NCI-H1417 treated with DMSO at 0.1 percent for 48 hours (cell line): ENCODE data around the gene C10orf95.
"Not testable (repeated sequence)": the region's sequence is repeated elsewhere in the genome, so short reads cannot be mapped to it uniquely, and the experiment has no call there.

Experiments used
- DNase-seq: peaks from one replicate; lab custom pipeline; 2025; lab: John Stamatoyannopoulos, UW

C10orf95 gene, protein sequence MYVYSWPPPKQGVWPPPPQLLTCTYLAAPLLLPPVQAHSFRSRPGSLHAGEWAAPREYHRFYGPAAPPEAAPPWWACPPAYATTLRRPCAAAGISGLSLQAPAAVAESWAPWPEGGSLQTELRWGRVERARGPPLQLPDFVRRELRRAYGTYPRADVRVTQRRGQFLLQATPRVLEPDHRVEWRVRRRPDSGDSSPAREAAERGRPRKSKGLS

DNA sequence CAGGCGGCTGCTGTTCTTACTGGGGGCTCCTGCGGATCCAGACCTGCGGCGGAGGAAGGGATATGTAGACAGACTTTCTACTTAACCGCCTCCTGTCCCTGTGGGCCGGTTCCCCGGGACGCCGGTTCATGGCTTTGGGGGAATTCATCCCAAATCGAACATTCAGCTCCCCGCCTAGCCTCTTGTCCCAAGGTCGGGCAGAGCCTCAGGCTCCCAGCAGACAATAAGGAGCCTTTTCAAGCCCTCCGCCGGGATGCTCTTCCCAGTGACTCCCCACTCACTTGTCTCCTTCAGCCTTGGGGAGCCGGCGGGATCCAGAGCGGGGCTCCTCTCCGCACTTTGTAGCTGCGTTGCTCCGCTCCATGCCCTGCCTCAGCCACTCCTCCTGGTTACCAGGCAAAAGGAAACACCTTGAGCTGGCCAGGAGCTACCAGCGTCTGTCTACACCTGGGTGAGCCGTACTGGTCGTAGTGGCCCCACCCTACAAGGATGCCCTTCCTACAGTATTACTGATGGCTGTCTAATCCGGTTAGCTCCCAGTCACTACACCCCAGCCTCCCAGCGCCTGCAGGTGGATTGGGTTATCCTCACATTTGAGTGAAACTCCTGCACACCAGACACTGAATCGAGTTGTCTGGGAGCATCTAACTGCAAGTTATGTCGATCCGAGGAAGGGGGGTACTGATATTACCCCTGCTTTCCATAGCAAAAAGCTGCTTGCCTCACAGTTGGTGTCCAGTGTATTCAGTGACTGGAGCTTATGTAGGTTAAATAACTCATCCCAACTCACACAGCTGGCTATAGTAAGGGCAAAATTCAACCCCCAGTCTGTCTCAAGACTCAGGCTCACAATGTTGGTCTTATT, at the start of gene C10orf95:
C10orf95 (minus strand) TSS at position 439 of the 865 bp plus-strand sequence. CDS start 450 bp downstream, outside the sequence.
- no peak for DNase-seq

DNA sequence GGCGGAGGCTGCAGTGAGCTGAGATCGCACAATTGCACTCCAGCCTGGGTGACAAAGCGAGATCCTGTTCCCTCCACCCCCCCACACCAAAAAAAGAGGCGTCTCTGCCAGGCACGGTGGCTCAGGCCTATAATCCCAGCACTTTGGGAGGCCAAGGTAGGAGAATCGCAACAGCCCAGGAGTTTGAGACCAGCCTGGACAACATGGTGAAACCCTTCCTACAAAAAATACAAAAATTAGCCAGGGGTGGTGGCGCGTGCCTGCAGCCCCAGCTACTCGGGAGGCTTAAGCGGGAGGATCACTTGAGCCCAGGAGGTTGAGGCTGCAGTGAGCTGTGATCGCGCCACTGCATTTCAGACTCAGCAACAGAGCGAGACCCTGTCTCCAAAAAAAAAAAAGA, 49.3 kb upstream of the C10orf95 start:
- not testable (repeated sequence) for DNase-seq

GRCh38 chr10:102499356-102499755, 48.0 kb upstream of the C10orf95 start:
- DNase-seq = no peak

GRCh38 chr10:102497545-102497944, 46.2 kb upstream of the C10orf95 start:
- DNase-seq = no peak

GRCh38 chr10:102493771-102494170, 42.4 kb upstream of the C10orf95 start:
- no peak for DNase-seq

- DNase-seq = no peak
These were observed 41.6 kb upstream of the C10orf95 start for GRCh38 chr10:102492983-102493382.

- no peak for DNase-seq
These were observed 41.1 kb upstream of the C10orf95 start for GRCh38 chr10:102492344-102492939.

DNA sequence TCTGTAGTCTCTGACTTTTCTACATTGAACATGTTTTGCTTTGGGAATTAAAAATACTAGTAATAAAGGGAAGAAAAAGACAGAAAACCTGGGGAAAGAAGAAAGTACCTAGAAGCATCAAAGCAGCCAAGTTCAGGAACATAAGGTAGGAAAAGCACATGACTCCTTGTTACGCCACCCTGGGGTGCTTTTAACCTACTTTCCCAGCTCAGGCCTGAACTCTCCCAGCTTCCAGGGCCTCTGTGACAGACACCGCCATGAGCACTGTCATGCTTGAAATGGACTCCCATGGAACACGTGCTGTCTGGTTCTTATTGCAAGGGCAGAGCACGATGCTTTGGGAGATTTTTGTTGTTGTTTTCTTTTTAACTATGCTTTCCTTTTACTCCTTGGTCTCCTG, 39.8 kb upstream of the C10orf95 start:
- DNase-seq = no peak

GRCh38 chr10:102485093-102485784, 33.9 kb upstream of the C10orf95 start:
- no peak for DNase-seq

DNA sequence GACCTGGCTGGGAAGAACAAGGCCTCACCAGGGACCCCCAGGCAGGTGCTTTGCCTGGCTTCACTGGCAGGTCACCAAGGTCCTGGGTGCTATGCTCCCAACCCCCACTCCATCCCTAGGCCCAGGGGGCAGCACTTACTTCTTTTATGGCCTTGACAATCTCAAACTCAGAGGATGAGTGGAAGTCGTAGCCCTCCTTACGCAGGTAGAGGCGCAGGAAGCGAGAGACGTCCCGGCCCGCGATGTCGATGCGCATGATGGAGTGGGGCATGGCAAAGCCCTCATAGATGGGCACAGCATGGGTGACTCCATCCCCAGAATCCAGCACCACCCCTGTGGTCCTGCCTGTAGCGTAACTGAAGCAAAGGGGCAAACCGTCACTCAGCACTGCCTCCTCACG, 32.7 kb upstream of the C10orf95 start:
- no peak for DNase-seq

- DNase-seq = no peak
These were observed 29.1 kb upstream of the C10orf95 start for GRCh38 chr10:102480396-102480795.

DNA sequence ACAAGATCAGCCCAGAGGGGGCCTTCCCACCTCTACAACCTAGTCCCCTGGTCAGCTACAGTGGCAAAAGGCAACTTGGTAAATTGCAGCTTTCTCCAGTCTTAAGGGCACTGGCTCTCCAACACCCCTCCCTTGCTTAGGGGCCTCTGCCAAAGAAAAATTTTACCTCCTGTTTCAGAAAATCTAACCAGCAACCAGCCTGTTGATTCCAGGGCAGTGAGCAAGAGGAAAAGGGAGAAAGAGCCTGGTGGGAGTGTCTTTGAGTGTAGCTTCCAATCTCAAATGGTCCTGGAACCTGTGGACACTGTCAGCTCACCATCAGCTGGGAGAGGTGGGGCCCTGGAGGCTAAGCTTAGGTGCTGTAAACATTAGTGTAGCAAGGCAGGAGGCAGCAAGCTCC, 28.3 kb upstream of the C10orf95 start:
- DNase-seq = no peak

DNA sequence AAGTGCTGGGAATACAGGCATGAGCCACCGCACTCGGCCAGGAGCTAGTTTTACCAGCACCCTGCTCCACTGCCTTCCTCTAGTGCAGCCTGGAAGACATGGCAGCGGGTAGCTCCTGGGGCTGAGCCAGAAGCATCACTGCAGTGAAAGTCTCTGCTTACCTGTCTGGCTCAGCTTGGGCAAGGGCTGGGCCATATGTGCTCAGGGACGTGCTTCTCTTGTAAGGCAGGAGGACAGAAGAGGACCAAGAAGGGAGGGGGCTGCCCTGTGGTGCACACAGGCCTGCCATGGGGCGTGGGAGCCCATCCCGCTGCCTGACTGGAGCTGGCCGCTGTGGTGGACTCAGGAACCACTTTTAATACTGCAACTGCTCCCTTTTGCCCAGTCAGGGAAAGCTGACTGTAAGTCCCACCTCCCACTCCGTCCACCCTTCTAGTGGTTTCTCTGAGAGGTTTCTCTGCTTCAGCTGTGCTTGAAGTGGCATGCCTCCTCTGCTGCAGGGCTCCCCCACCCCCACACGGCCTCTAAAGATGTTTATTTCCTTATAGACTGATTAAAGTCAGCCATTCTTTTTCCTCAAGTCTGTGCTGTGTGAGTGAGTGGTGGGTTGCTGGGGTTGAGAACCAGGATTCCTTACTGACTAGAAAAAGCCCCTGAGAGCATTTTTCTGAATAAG, 25.3 kb upstream of the C10orf95 start:
- no peak for DNase-seq

- DNase-seq = no peak
These were observed 24.2 kb upstream of the C10orf95 start for GRCh38 chr10:102475451-102476040.

DNA sequence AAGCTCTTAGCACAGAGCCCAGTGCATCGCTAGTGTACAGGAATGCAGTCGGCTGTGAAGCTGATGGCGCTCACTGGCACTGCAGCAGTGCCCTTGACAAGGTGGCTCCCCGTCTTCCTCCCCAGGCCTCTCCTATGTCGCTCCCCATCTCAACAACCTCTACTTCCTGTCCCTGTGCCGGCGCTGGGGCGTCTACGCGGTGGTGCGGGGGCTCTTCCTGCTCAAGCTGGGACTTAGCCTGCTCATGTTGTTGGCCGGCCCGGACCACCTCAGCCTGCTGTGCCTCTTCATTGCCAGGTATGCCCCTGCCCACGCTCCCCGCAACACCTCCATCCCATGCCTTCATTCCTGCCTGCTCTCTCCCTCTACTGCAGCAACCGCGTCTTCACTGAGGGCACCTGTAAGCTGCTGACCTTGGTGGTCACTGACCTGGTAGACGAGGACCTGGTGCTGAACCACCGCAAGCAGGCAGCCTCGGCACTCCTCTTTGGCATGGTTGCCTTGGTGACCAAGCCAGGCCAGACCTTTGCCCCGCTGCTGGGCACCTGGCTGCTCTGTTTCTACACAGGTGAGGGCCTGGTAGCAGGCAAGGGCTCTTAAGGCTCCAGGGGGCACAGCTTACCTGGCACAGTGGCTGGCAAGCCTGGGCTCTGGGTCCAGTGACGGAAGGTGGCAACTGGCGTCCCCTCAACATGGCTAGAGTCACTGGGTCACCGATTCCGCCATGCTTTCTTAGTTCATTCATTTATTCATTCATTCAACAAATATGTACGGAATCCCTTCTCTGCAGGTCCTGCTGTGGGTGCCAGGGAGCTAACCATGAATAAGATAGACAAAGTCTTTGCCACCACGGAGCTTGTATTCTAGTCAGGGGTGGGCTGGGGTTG, 22.3 kb upstream of the C10orf95 start:
- DNase-seq = no peak

DNA sequence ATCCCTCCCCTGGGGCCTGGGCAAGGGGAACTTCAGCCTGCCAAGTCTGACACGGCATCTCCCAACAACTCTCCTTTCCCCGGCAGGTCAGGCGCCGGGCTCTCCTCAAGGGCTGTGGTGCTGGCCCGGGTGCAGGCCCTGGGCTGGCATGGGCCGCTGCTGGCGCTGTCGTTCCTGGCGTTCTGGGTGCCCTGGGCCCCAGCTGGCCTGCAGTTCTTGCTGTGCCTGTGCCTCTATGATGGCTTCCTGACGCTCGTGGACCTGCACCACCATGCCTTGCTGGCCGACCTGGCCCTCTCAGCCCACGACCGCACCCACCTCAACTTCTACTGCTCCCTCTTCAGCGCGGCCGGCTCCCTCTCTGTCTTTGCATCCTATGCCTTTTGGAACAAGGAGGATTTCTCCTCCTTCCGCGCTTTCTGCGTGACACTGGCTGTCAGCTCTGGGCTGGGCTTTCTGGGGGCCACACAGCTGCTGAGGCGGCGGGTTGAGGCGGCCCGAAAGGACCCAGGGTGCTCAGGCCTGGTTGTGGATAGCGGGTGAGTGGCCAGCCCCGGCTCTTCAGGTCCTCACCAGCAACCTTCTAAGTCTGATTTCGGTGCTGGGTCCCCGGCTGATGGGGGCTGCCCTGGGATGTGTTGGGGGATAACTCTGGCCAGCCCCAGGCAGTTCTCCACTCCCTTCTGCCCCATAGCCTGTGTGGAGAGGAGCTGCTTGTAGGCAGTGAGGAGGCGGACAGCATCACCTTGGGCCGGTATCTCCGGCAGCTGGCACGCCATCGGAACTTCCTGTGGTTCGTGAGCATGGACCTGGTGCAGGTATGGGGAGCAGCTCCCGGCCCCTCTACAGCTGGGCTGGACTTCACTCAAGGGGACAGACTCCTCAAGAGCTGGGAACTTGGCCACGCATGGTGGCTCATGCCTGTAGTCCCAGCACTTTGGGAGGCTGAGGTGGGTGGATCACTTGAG, 19.5 kb upstream of the C10orf95 start:
- no peak for DNase-seq

DNA sequence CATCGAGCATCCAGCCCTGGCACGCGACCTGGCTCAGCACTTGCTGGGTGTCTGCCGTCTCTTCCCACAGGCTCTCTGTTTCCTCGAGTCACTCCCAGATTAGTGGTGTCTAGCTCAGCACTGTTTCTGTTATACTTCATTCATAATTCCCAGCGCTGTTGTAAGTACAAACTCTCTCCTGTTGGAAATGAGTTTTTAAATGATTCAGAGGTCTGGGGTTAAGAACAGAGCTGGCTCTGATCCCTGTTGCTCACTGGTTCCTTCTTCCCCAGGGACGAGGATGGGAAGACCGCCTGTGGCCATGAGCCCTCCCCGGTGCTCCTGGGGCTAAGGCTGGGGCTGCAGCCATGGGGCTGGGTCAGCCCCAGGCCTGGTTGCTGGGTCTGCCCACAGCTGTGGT, 17.3 kb upstream of the C10orf95 start:
- DNase-seq = no peak

DNA sequence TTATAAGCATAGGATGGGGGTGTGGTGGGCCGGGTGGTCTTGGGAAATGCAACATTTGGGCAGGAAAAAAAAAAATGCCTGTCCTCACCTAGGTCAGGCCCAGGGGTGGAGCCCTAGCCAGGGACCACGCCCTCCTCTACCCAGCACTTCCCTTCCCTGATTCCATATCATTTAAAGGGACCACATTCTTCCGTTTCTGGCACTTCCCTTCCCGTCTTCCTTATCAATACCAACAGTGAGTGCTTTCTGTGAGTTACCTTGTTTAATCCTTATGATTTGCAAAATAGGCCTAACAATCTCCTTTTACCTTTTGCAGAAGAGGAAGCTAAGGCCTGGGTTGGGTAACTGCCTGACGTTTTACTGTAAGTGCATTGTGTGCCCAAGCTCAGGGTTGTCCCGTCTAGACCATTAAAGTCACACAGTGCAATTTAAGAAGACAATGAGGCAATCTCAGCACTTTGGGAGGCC, 16.7 kb upstream of the C10orf95 start:
- DNase-seq = no peak

GRCh38 chr10:102467318-102467717, 16.0 kb upstream of the C10orf95 start:
- no peak for DNase-seq
